A549 (cell line): Measurements from ENCODE around the gene ARMH3. TPM values are rescaled to one million over a fixed set of nuclear protein-coding genes. Genes with fewer than 3 reads are reported as not detected.

Experiments used
- ATAC-seq, 2 experiments: fragments of 200-7000 bp in 1 of 2; fragments of >200 bp in 1 of 2; cut with Nextera tagmentation in 1 of 2; cut with Tn5 transposase in 1 of 2; 3 replicates each; pipeline versions ENCODE4 v1.8.0 to v1.9.1; 2018 to 2020; ENCODE audit warnings: mild to moderate bottlenecking in 1 of 2, moderate library complexity in 1 of 2
- CTCF ChIA-PET: fragments of 300-600 bp; sonication (Branson Sonifier 250); formaldehyde crosslinking; extraction: SDS; loops from one replicate; lab custom pipeline; 2021; ENCODE audit warnings: antibody characterized with exemption, inconsistent platforms; lab: Yijun Ruan, JAX
- POLR2A ChIA-PET: fragments of 350-600 bp; formaldehyde crosslinking; extraction: SDS; loops from one replicate; lab custom pipeline; 2021; ENCODE audit warnings: antibody characterized with exemption, inconsistent platforms; lab: Yijun Ruan, JAX
- DNase-seq, 2 experiments: peaks; one replicate each; pipeline versions ENCODE4 v3.0.0 to v3.0.0-alpha.2; 2011 to 2016; ENCODE audit warnings: low read depth in 1 of 2, low spot score in 1 of 2
- FAIRE-seq: peaks from 2 replicates; lab custom pipeline; 2011; peaks lifted over from hg19 to GRCh38; lab: Jason Lieb, UNC
- H3K27ac ChIP-seq, 2 experiments: fragments of >200 bp; sonication (Bioruptor Twin); formaldehyde crosslinking; 3 replicates each; pipeline ENCODE4 v1.5.1; 2016 to 2017
- H3K4me1 ChIP-seq: fragments of >200 bp; sonication (Bioruptor Twin); formaldehyde crosslinking; 3 replicates; pipeline ENCODE4 v1.6.1; 2016
- H3K4me2 ChIP-seq: fragments of >200 bp; sonication (Bioruptor Twin); formaldehyde crosslinking; 3 replicates; pipeline ENCODE4 v1.6.1; 2016
- H3K4me3 ChIP-seq: fragments of >200 bp; sonication (Bioruptor Twin); formaldehyde crosslinking; 3 replicates; pipeline ENCODE4 v1.5.1; 2016
- H3K9me3 ChIP-seq: fragments of >200 bp; sonication (Bioruptor Twin); formaldehyde crosslinking; 3 replicates; pipeline ENCODE4 v1.6.1; 2016
- CBX2 ChIP-seq: fragments of 200-600 bp; sonication (generic); IDR thresholded peaks from 2 replicates; pipeline ENCODE4 v1.6.1; 2016; ENCODE audit warnings: low read depth, mild to moderate bottlenecking, borderline replicate concordance
- EHF ChIP-seq: fragments of 250-450 bp; sonication (Bioruptor Pico); IDR thresholded peaks from 2 replicates; pipeline ENCODE4 v1.5.0; 2020; ENCODE audit warnings: mild to moderate bottlenecking
- HEYL ChIP-seq: fragments of 250-450 bp; sonication (Bioruptor Pico); IDR thresholded peaks from 2 replicates; pipeline ENCODE4 v1.8.0; 2021; ENCODE audit warnings: mild to moderate bottlenecking, moderate library complexity
- HOXB13 ChIP-seq: fragments of 250-450 bp; sonication (Bioruptor Pico); IDR thresholded peaks from 2 replicates; pipeline ENCODE4 v1.5.0; 2020; ENCODE audit warnings: low read depth, mild to moderate bottlenecking, moderate library complexity
- KDM5A ChIP-seq: fragments of 200-600 bp; sonication (generic); IDR thresholded peaks from 2 replicates; pipeline ENCODE4 v1.6.1; 2016; ENCODE audit warnings: antibody characterized with exemption, mild to moderate bottlenecking
- MYC ChIP-seq: IDR thresholded peaks from 2 replicates; pipeline ENCODE4 v1.6.1; 2012; ENCODE audit warnings: mild to moderate bottlenecking, inconsistent platforms, low read length, improper control_type of control experiment, borderline replicate concordance
- NR3C1 ChIP-seq: fragments of >200 bp; sonication (Bioruptor Twin); formaldehyde crosslinking; IDR thresholded peaks from 3 replicates; pipeline ENCODE4 v1.6.1; 2017
- POLR2AphosphoS2 ChIP-seq: conservative IDR thresholded peaks from 2 replicates; pipeline ENCODE4 v1.6.1; 2012; ENCODE audit warnings: low read length, improper control_type of control experiment, inconsistent platforms
- RAD21 ChIP-seq, 2 experiments: fragments of >200 bp in 1 of 2; sonication (Bioruptor Twin) in 1 of 2; formaldehyde crosslinking in 1 of 2; IDR thresholded peaks in 1 of 2; conservative IDR thresholded peaks in 1 of 2; 2 replicates in 1 of 2; 3 replicates in 1 of 2; pipeline ENCODE4 v1.6.1; 2012 to 2018; ENCODE audit warnings: inconsistent platforms in 1 of 2
- TP53 ChIP-seq: fragments of 250-450 bp; sonication (Bioruptor Pico); IDR thresholded peaks from 2 replicates; pipeline ENCODE4 v1.5.0; 2021; ENCODE audit warnings: mild to moderate bottlenecking, moderate library complexity
- WGBS: methylation state at CpG from one replicate; pipeline ENCODE4 v1.1.6; 2017; ENCODE audit errors: missing lambda C conversion rate; 5-methylcytosine and 5-hydroxymethylcytosine counted together
- polyA plus RNA-seq, 4 experiments: library from polyadenylated mRNA; depleted of rRNA in 3 of 4; stranded (reverse); fragments of >200 nt; fragmentation: RNase III in 1 of 4; extraction: RNeasy Plus Mini Kit Qiagen cat#74134 plus additional on column Dnase treatment in 1 of 4; gene quantifications; 2 replicates in 3 of 4; 3 replicates in 1 of 4; pipeline ENCODE4 v1.2.3, GENCODE V29; 2011 to 2017
- TF ChIP-seq, protein P1 (sequence below): fragments of 200-600 bp; sonication (generic); IDR thresholded peaks from 2 replicates; pipeline ENCODE4 v1.6.1; 2016; ENCODE audit warnings: antibody characterized with exemption, mild to moderate bottlenecking, moderate library complexity
- TF ChIP-seq, protein P2 (sequence below): fragments of >200 bp; sonication (Bioruptor Twin); formaldehyde crosslinking; IDR thresholded peaks from 2 replicates; pipeline ENCODE4 v1.6.1; 2016
- TF ChIP-seq, protein P3 (sequence below): IDR thresholded peaks from 2 replicates; pipeline ENCODE4 v1.6.1; 2012
- TF ChIP-seq, protein P4 (sequence below): IDR thresholded peaks from 2 replicates; pipeline ENCODE4 v1.6.1; 2012

ARMH3 gene
- polyA plus RNA-seq, 2 of the 4 experiments (the other 2 are of a cell fraction) = 12.7 to 17.3 TPM

GRCh38 chr10:101967119-101967518 is 88.9 kb downstream of the ARMH3 start:
- TF ChIP-seq POLR2AphosphoS2 (no peak), HOXB13 (no peak), NR3C1 (no peak), KDM5A (no peak), TP53 (no peak), MYC (no peak)
- TF ChIP-seq, protein P1, sequence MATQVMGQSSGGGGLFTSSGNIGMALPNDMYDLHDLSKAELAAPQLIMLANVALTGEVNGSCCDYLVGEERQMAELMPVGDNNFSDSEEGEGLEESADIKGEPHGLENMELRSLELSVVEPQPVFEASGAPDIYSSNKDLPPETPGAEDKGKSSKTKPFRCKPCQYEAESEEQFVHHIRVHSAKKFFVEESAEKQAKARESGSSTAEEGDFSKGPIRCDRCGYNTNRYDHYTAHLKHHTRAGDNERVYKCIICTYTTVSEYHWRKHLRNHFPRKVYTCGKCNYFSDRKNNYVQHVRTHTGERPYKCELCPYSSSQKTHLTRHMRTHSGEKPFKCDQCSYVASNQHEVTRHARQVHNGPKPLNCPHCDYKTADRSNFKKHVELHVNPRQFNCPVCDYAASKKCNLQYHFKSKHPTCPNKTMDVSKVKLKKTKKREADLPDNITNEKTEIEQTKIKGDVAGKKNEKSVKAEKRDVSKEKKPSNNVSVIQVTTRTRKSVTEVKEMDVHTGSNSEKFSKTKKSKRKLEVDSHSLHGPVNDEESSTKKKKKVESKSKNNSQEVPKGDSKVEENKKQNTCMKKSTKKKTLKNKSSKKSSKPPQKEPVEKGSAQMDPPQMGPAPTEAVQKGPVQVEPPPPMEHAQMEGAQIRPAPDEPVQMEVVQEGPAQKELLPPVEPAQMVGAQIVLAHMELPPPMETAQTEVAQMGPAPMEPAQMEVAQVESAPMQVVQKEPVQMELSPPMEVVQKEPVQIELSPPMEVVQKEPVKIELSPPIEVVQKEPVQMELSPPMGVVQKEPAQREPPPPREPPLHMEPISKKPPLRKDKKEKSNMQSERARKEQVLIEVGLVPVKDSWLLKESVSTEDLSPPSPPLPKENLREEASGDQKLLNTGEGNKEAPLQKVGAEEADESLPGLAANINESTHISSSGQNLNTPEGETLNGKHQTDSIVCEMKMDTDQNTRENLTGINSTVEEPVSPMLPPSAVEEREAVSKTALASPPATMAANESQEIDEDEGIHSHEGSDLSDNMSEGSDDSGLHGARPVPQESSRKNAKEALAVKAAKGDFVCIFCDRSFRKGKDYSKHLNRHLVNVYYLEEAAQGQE = no peak
- TF ChIP-seq, protein P2, sequence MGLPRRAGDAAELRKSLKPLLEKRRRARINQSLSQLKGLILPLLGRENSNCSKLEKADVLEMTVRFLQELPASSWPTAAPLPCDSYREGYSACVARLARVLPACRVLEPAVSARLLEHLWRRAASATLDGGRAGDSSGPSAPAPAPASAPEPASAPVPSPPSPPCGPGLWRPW = no peak
- TF ChIP-seq, protein P3, sequence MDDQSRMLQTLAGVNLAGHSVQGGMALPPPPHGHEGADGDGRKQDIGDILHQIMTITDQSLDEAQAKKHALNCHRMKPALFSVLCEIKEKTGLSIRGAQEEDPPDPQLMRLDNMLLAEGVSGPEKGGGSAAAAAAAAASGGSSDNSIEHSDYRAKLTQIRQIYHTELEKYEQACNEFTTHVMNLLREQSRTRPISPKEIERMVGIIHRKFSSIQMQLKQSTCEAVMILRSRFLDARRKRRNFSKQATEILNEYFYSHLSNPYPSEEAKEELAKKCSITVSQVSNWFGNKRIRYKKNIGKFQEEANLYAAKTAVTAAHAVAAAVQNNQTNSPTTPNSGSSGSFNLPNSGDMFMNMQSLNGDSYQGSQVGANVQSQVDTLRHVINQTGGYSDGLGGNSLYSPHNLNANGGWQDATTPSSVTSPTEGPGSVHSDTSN = no peak
- TF ChIP-seq, protein P4, sequence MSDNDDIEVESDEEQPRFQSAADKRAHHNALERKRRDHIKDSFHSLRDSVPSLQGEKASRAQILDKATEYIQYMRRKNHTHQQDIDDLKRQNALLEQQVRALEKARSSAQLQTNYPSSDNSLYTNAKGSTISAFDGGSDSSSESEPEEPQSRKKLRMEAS = no peak
- no peak for ATAC-seq
- DNase-seq = no peak
- FAIRE-seq = no peak
- ChIA-PET CTCF (interaction anchor here (0.8 to 2.0 kb wide), 4 partner anchors 29 to 149 kb away, joined by 3 to 6 read pairs (median 3); partner anchors contain the start of gene OGA), POLR2A (no interaction called here)
- H3K4me2 ChIP-seq = no peak overlapping the region
- H3K4me1 ChIP-seq = peaks cover 4% of the 10 kb centered on the region; the same call in 2 of the 3 replicates
- H3K27ac ChIP-seq = no peak overlapping the region
- WGBS = 70% methylated on average over 2 of the region's 2 CpGs
- H3K4me3 ChIP-seq = no peak overlapping the region
- no peaks in the 10 kb centered on the region for H3K9me3 ChIP-seq

- DNase-seq (no peak), ATAC-seq (no peak), FAIRE-seq (no peak)
- H3K4me1 ChIP-seq = peaks cover 10% of the 10 kb centered on the region; the same call in 2 of the 3 replicates
- POLR2A ChIA-PET = no interaction called here
- CTCF ChIA-PET = interaction anchor here (1.0 kb wide), 1 partner anchor 184 kb away, joined by 3 read pairs; no protein-coding TSS in a partner anchor
- 55% methylated on average over 3 of the region's 3 CpGs for WGBS
- no peaks in the 10 kb centered on the region for H3K9me3 ChIP-seq
- H3K4me2 ChIP-seq = no peak overlapping the region
- no peak overlapping the region for H3K4me3 ChIP-seq
- no peak overlapping the region for H3K27ac ChIP-seq
- TF ChIP-seq RAD21 (conservative IDR thresholded peaks at IDR 0.05 in 1 of 2, IDR thresholded peaks at IDR 0.05 in 1 of 2) (no peak), EHF (no peak), CBX2 (no peak)
Measured at GRCh38 chr10:101965075-101965765, 90.8 kb downstream of the ARMH3 start.

GRCh38 chr10:101961591-101962498 is 94.1 kb downstream of the ARMH3 start:
- CTCF ChIA-PET = interaction anchor here (0.5 to 4.4 kb wide), 9 partner anchors 14 to 121 kb away, joined by 3 to 18 read pairs (median 4); no protein-coding TSS in a partner anchor
- no peak for TF ChIP-seq HEYL (CRISPR knock-in tag)
- TF ChIP-seq, all 56 proteins: peak for 0
- POLR2A ChIA-PET = no interaction called here
- Histone ChIP-seq H3K27ac (peak overlapping the region in 1 of 2 experiments; percentile 4; a peak in 1 of 6 replicates), H3K9me3 (no peaks in the 10 kb centered on the region), H3K4me2 (no peak overlapping the region), H3K4me1 (peaks cover 10% of the 10 kb centered on the region; the same call in 2 of the 3 replicates), H3K4me3 (no peak overlapping the region)
- ATAC-seq (peak; percentile 25 to 70; a peak in 4 of 6 replicates), FAIRE-seq (no peak), DNase-seq (no peak)
- WGBS = 64% methylated on average over 5 of the region's 5 CpGs
